Activated naive CD4-positive, alpha-beta T cell treated with anti-CD3 and anti-CD28 coated beads, Interleukin-2, amount 50 U/mL, for 72 hours (primary cell): ENCODE measurements around the gene EDN3. TPM values are rescaled to one million over a fixed set of nuclear protein-coding genes. Genes with fewer than 3 reads are reported as not detected.
"Not testable (repeated sequence)": the region's sequence is repeated elsewhere in the genome, so short reads cannot be mapped to it uniquely, and the experiment has no call there.

Experiments used
- ATAC-seq, 2 donors: fragments of 150-1000 bp; cut with Tn5 transposase; 2 replicates each; pipeline ENCODE4 v1.10.0; 2021; ENCODE audit warnings: mild to moderate bottlenecking in 2 of 2, moderate library complexity in 2 of 2
- DNase-seq, 2 donors: peaks; one replicate each; pipeline ENCODE4 v3.0.0; 2021 to 2022; ENCODE audit warnings: low spot score in 2 of 2
- H3K27ac Mint-ChIP-seq, 2 donors: one replicate each; pipeline ENCODE4 v1.8.0; 2022; ENCODE audit warnings: mild to moderate bottlenecking in 2 of 2, mixed read lengths in 2 of 2
- H3K36me3 Mint-ChIP-seq, 2 donors: one replicate each; pipeline ENCODE4 v1.8.0; 2022; ENCODE audit warnings: mixed read lengths in 2 of 2
- H3K9me3 Mint-ChIP-seq, 2 donors: one replicate each; pipeline ENCODE4 v1.8.0; 2022; ENCODE audit warnings: mixed read lengths in 2 of 2
- total RNA-seq, 2 donors: library from RNA; stranded (reverse); gene quantifications; one replicate each; pipeline ENCODE4 v1.2.3, GENCODE V29; 2022

Gene EDN3
- total RNA-seq, 2 donors from 2014 or later = 0.14 TPM; not detected in 1

GRCh38 chr20:59324521-59325141 is 24.2 kb downstream of the EDN3 start:
- Mint-ChIP-seq H3K9me3 (no peaks in the 10 kb centered on the region), H3K27ac (no peak overlapping the region), H3K36me3 (no peaks in the 10 kb centered on the region)
- DNase-seq (no peak), ATAC-seq (no peak)

- no peaks in the 10 kb centered on the region for H3K9me3 Mint-ChIP-seq
- DNase-seq (no peak), ATAC-seq (no peak)
- no peak overlapping the region for H3K27ac Mint-ChIP-seq
- no peaks in the 10 kb centered on the region for H3K36me3 Mint-ChIP-seq
Measured at GRCh38 chr20:59325142-59325523, 24.7 kb downstream of the EDN3 start.

GRCh38 chr20:59326188-59326587 is 25.8 kb downstream of the EDN3 start:
- H3K36me3 Mint-ChIP-seq = no peaks in the 10 kb centered on the region
- H3K27ac Mint-ChIP-seq = no peak overlapping the region
- no peaks in the 10 kb centered on the region for H3K9me3 Mint-ChIP-seq
- DNase-seq (no peak), ATAC-seq (no peak)

- DNase-seq (no peak), ATAC-seq (no peak)
- no peak overlapping the region for H3K27ac Mint-ChIP-seq
- no peaks in the 10 kb centered on the region for H3K36me3 Mint-ChIP-seq
- no peaks in the 10 kb centered on the region for H3K9me3 Mint-ChIP-seq
Measured at GRCh38 chr20:59328071-59328470, 27.7 kb downstream of the EDN3 start.

GRCh38 chr20:59331721-59332329 is 31.4 kb downstream of the EDN3 start:
- ATAC-seq = no peak

GRCh38 chr20:59333260-59333845 is 32.9 kb downstream of the EDN3 start:
- DNase-seq (no peak), ATAC-seq (no peak)
- H3K36me3 Mint-ChIP-seq = no peaks in the 10 kb centered on the region
- no peaks in the 10 kb centered on the region for H3K9me3 Mint-ChIP-seq
- H3K27ac Mint-ChIP-seq = no peak overlapping the region

More at GRCh38 chr20:59331721-59332329, 31.4 kb downstream of the EDN3 start:
- Mint-ChIP-seq H3K27ac (no peak overlapping the region), H3K36me3 (no peaks in the 10 kb centered on the region), H3K9me3 (no peaks in the 10 kb centered on the region)
- DNase-seq = no peak

GRCh38 chr20:59333951-59334350 is 33.5 kb downstream of the EDN3 start:
- DNase-seq = no peak
- H3K9me3 Mint-ChIP-seq = no peaks in the 10 kb centered on the region
- ATAC-seq = no peak
- H3K36me3 Mint-ChIP-seq = no peaks in the 10 kb centered on the region
- H3K27ac Mint-ChIP-seq = no peak overlapping the region

GRCh38 chr20:59334651-59335300 is 34.4 kb downstream of the EDN3 start:
- Mint-ChIP-seq H3K9me3 (no peaks in the 10 kb centered on the region), H3K36me3 (no peaks in the 10 kb centered on the region), H3K27ac (no peak overlapping the region)
- ATAC-seq (no peak), DNase-seq (no peak)

GRCh38 chr20:59335377-59335776 is 35.0 kb downstream of the EDN3 start:
- Mint-ChIP-seq H3K36me3 (no peaks in the 10 kb centered on the region), H3K9me3 (no peaks in the 10 kb centered on the region), H3K27ac (no peak overlapping the region)
- ATAC-seq (no peak), DNase-seq (no peak)

- Mint-ChIP-seq H3K9me3 (no peaks in the 10 kb centered on the region), H3K27ac (no peak overlapping the region), H3K36me3 (no peaks in the 10 kb centered on the region)
- DNase-seq (no peak), ATAC-seq (no peak)
Measured at GRCh38 chr20:59336540-59336939, 36.1 kb downstream of the EDN3 start.

GRCh38 chr20:59338444-59338843 is 38.0 kb downstream of the EDN3 start:
- H3K36me3 Mint-ChIP-seq, DNase-seq, H3K27ac Mint-ChIP-seq, ATAC-seq, H3K9me3 Mint-ChIP-seq: not testable (repeated sequence)

- DNase-seq (no peak), ATAC-seq (no peak)
- peaks cover 0 to 7% of the 10 kb centered on the region in 2 donors for H3K9me3 Mint-ChIP-seq
- no peaks in the 10 kb centered on the region for H3K36me3 Mint-ChIP-seq
- no peak overlapping the region for H3K27ac Mint-ChIP-seq
Measured at GRCh38 chr20:59340201-59340885, 39.9 kb downstream of the EDN3 start.

GRCh38 chr20:59341285-59342022 is 41.0 kb downstream of the EDN3 start:
- not testable (repeated sequence) for DNase-seq, ATAC-seq, H3K27ac Mint-ChIP-seq, H3K36me3 Mint-ChIP-seq, H3K9me3 Mint-ChIP-seq

- ATAC-seq = no peak
- Mint-ChIP-seq H3K36me3 (no peaks in the 10 kb centered on the region), H3K27ac (no peak overlapping the region), H3K9me3 (peaks cover 0 to 7% of the 10 kb centered on the region in 2 donors)
- DNase-seq = no peak
Measured at GRCh38 chr20:59342023-59342957, 41.9 kb downstream of the EDN3 start.

- no peak for ATAC-seq
- peaks cover 0 to 7% of the 10 kb centered on the region in 2 donors for H3K9me3 Mint-ChIP-seq
- no peak overlapping the region for H3K27ac Mint-ChIP-seq
- no peak for DNase-seq
- no peaks in the 10 kb centered on the region for H3K36me3 Mint-ChIP-seq
Measured at GRCh38 chr20:59346061-59346460, 45.6 kb downstream of the EDN3 start.
